ENCODE data around the gene OSTC. TPM values are rescaled to one million over a fixed set of nuclear protein-coding genes. Genes with fewer than 3 reads are reported as not detected.

OSTC gene
- total and polyA plus RNA-seq, 2 of the 13 experiments (the other 11 are each of a cell fraction or from before 2014, with no cell fraction given), result 208 to 380 TPM

- TF ChIP-seq ZBTB4 (CRISPR knock-in tag; IDR thresholded peaks at IDR 0.05; ENCODE audit: borderline replicate concordance) (no peak; the same call in 1 of the 2 replicates), ASH2L (IDR thresholded peaks at IDR 0.05; ENCODE audit: insufficient read length, low read depth, low read length) (peak; percentile 92), ZNF556 (CRISPR knock-in tag; IDR thresholded peaks at IDR 0.05; ENCODE audit: borderline replicate concordance) (no peak), GATA4 (IDR thresholded peaks at IDR 0.05; ENCODE audit: borderline replicate concordance, low read depth) (peak; percentile 31; the same call in 1 of the 2 replicates), ZNF749 (CRISPR knock-in tag; IDR thresholded peaks at IDR 0.05; ENCODE audit: borderline replicate concordance) (no peak), ZNF768 (CRISPR knock-in tag; IDR thresholded peaks at IDR 0.05) (peak; percentile 54; the same call in 1 of the 2 replicates), POLR2AphosphoS5 (IDR thresholded peaks at IDR 0.05; ENCODE audit: low read depth, low read length) (peak; percentile 86), ARNTL (CRISPR knock-in tag; IDR thresholded peaks at IDR 0.05) (no peak), MXD4 (CRISPR knock-in tag; IDR thresholded peaks at IDR 0.05) (peak; percentile 65), KLF6 (CRISPR knock-in tag; IDR thresholded peaks at IDR 0.05) (peak; percentile 81), ERF (CRISPR knock-in tag; IDR thresholded peaks at IDR 0.05) (0 out of 2 replicates have a peak, but pooled peaks have one; percentile 35), NFRKB (IDR thresholded peaks at IDR 0.05) (no peak; the same call in none of the 2 replicates), NR2C2 (CRISPR knock-in tag; IDR thresholded peaks at IDR 0.05; ENCODE audit: borderline replicate concordance) (no peak; the same call in 1 of the 2 replicates), EZH2 (conservative IDR thresholded peaks at IDR 0.05; ENCODE audit: low read depth, low read length) (no peak), FOXA3 (CRISPR knock-in tag; IDR thresholded peaks at IDR 0.05) (no peak), RFXAP (CRISPR knock-in tag; IDR thresholded peaks at IDR 0.05; ENCODE audit: borderline replicate concordance) (0 out of 2 replicates have a peak, but pooled peaks have one; percentile 45), TEAD3 (CRISPR knock-in tag; optimal IDR thresholded peaks at IDR 0.05; ENCODE audit: borderline replicate concordance) (no peak), SALL1 (CRISPR knock-in tag; IDR thresholded peaks at IDR 0.05) (peak; percentile 85), TFDP1 (CRISPR knock-in tag; IDR thresholded peaks at IDR 0.05; ENCODE audit: borderline replicate concordance) (peak; percentile 75; the same call in 1 of the 2 replicates)
- TF ChIP-seq, protein P1, sequence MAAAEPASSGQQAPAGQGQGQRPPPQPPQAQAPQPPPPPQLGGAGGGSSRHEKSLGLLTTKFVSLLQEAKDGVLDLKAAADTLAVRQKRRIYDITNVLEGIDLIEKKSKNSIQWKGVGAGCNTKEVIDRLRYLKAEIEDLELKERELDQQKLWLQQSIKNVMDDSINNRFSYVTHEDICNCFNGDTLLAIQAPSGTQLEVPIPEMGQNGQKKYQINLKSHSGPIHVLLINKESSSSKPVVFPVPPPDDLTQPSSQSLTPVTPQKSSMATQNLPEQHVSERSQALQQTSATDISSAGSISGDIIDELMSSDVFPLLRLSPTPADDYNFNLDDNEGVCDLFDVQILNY (CRISPR knock-in tag; conservative IDR thresholded peaks at IDR 0.05), result no peak
- TF ChIP-seq, protein P2, sequence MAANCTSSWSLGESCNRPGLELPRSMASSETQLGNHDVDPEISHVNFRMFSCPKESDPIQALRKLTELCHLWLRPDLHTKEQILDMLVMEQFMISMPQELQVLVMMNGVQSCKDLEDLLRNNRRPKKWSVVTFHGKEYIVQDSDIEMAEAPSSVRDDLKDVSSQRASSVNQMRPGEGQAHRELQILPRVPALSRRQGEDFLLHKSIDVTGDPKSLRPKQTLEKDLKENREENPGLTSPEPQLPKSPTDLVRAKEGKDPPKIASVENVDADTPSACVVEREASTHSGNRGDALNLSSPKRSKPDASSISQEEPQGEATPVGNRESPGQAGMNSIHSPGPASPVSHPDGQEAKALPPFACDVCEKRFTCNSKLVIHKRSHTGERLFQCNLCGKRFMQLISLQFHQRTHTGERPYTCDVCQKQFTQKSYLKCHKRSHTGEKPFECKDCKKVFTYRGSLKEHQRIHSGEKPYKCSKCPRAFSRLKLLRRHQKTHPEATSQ (CRISPR knock-in tag; IDR thresholded peaks at IDR 0.05; ENCODE audit: borderline replicate concordance), result peak; percentile 74; the same call in 1 of the 2 replicates
Observed at GRCh38 chr4:108650212-108651013, at the start of gene OSTC (continued).

Data from HepG2 (cell line).